ENCODE results near the gene CILP.

Gene CILP

GRCh38 chr15:65221697-65222096 is 10.4 kb upstream of the CILP start:
- no peak for DNase-seq

GRCh38 chr15:65219137-65219536 is 7.9 kb upstream of the CILP start:
- DNase-seq = no peak

- no peak for DNase-seq
Observed at GRCh38 chr15:65217526-65218482, 6.5 kb upstream of the CILP start.

GRCh38 chr15:65215496-65215895 is 4.2 kb upstream of the CILP start:
- no peak for DNase-seq

- no peak for DNase-seq
Observed at GRCh38 chr15:65214010-65214409, 2.7 kb upstream of the CILP start.

- DNase-seq = no peak
Observed at GRCh38 chr15:65213241-65213640, 2.0 kb upstream of the CILP start.

GRCh38 chr15:65212097-65212496 is 824 bp upstream of the CILP start:
- no peak for DNase-seq

- no peak for DNase-seq
Observed at GRCh38 chr15:65211482-65211982, 259 bp upstream of the CILP start.

- no peak for DNase-seq
Observed at GRCh38 chr15:65209701-65210643, 1.3 kb downstream of the CILP start.

GRCh38 chr15:65208647-65209046 is 2.6 kb downstream of the CILP start:
- no peak for DNase-seq

- no peak for DNase-seq
Observed at GRCh38 chr15:65207280-65207840, 3.9 kb downstream of the CILP start.

- no peak for DNase-seq
Observed at GRCh38 chr15:65206750-65207149, 4.5 kb downstream of the CILP start.

- DNase-seq = no peak
Observed at GRCh38 chr15:65204931-65205660, 6.2 kb downstream of the CILP start.

- DNase-seq = no peak
Observed at GRCh38 chr15:65204236-65204930, 6.9 kb downstream of the CILP start.

- DNase-seq = no peak
Observed at GRCh38 chr15:65201918-65202317, 9.4 kb downstream of the CILP start.

- DNase-seq = no peak
Observed at GRCh38 chr15:65198571-65198970, 12.7 kb downstream of the CILP start.

- DNase-seq = no peak
Observed at GRCh38 chr15:65197337-65197645, 14.0 kb downstream of the CILP start.

GRCh38 chr15:65196637-65197336 is 14.5 kb downstream of the CILP start:
- no peak for DNase-seq

GRCh38 chr15:65195548-65195923 is 15.7 kb downstream of the CILP start:
- no peak for DNase-seq

GRCh38 chr15:65194826-65195547 is 16.3 kb downstream of the CILP start:
- no peak for DNase-seq

- DNase-seq = no peak
Observed at GRCh38 chr15:65192016-65192415, 19.3 kb downstream of the CILP start.

Data from NCI-H2081 treated with DMSO at 0.1 percent for 48 hours (cell line).